HCT116 (cell line): ENCODE data around the gene TBCD. TPM values are rescaled to one million over a fixed set of nuclear protein-coding genes. Genes with fewer than 3 reads are reported as not detected.

Experiments used
- ATAC-seq: fragments of 200-7000 bp; cut with Tn5 transposase; 2 replicates; pipeline ENCODE4 v1.9.1; 2020; ENCODE audit warnings: mild to moderate bottlenecking, moderate library complexity
- BruUV-seq: library from RNA; stranded (reverse); fragments of 400-500 nt; replicated peaks from 2 replicates; lab custom pipeline; 2021; lab: Mats Ljungman, UMichigan
- CTCF ChIA-PET: fragments of 300-600 bp; sonication (Branson Sonifier 250); formaldehyde crosslinking; loops from one replicate; lab custom pipeline; 2021; ENCODE audit warnings: antibody characterized with exemption; lab: Charles Lee
- POLR2A ChIA-PET: fragments of 300-600, 350-600 bp; sonication (Branson Sonifier 250); formaldehyde crosslinking; loops from one replicate; lab custom pipeline; 2021; ENCODE audit warnings: antibody characterized with exemption; lab: Charles Lee
- RAD21 ChIA-PET, 2 experiments: fragments of 300-600 bp; sonication (Branson Sonifier 250); formaldehyde crosslinking; loops; one replicate each; lab custom pipeline; 2023; ENCODE audit warnings: low total read pairs in 2 of 2; ENCODE audit not compliant: uncharacterized antibody in 2 of 2, unreplicated experiment in 2 of 2, low non-redundant PET in 1 of 2; lab: Charles Lee
- DNase-seq: peaks from one replicate; pipeline ENCODE4 v3.0.0-alpha.2; 2010; ENCODE audit warnings: low read depth, low spot score
- H2AFZ ChIP-seq: fragments of 200-600 bp; shearing (Covaris generic), sonication (generic); 2 replicates; pipeline ENCODE4 v1.6.1; 2017; ENCODE audit warnings: low read depth, mixed run types, mixed read lengths, antibody characterized with exemption, low read length; ENCODE audit not compliant: poor library complexity, severe bottlenecking
- H3K27ac ChIP-seq: 2 replicates; pipeline ENCODE4 v1.5.1; 2012; ENCODE audit warnings: low read depth, low read length
- H3K27me3 ChIP-seq: fragments of 200-600 bp; sonication (generic); 2 replicates; pipeline ENCODE4 v1.6.1; 2016; ENCODE audit warnings: mixed run types, low read length, mixed read lengths; ENCODE audit not compliant: insufficient read depth
- H3K36me3 ChIP-seq, 2 experiments: fragments of 200-500 bp in 1 of 2; fragments of 200-600 bp in 1 of 2; sonication (Bioruptor generic) in 1 of 2; sonication (generic) in 1 of 2; 2 replicates each; pipeline versions ENCODE4 v1.5.1 to v1.6.1; 2014 to 2016; ENCODE audit warnings: low read length in 2 of 2, inconsistent platforms in 1 of 2, mixed read lengths in 1 of 2, mixed run types in 1 of 2; ENCODE audit not compliant: insufficient read depth in 2 of 2, control insufficient read depth in 1 of 2
- H3K4me1 ChIP-seq, 2 experiments: fragments of 200-600 bp in 1 of 2; sonication (generic) in 1 of 2; 2 replicates each; pipeline versions ENCODE4 v1.5.1 to v1.6.1; 2012 to 2017; ENCODE audit warnings: low read length in 2 of 2, inconsistent platforms in 1 of 2, mild to moderate bottlenecking in 1 of 2, mixed read lengths in 1 of 2, mixed run types in 1 of 2, moderate library complexity in 1 of 2; ENCODE audit not compliant: insufficient read depth in 2 of 2, control insufficient read depth in 1 of 2
- H3K4me2 ChIP-seq: fragments of 200-600 bp; sonication (generic); 2 replicates; pipeline ENCODE4 v1.6.1; 2017; ENCODE audit warnings: mixed run types, low read length, mixed read lengths
- H3K4me3 ChIP-seq, 2 experiments: fragments of 200-600 bp in 1 of 2; sonication (generic) in 1 of 2; replicated peaks in 1 of 2; 2 replicates each; pipeline ENCODE4 v1.5.1; 2011 to 2016; ENCODE audit warnings: low read length in 2 of 2, control low read depth in 1 of 2, low read depth in 1 of 2, mild to moderate bottlenecking in 1 of 2, mixed read lengths in 1 of 2, mixed run types in 1 of 2
- H3K79me2 ChIP-seq: fragments of 200-600 bp; sonication (generic); 2 replicates; pipeline ENCODE4 v1.6.1; 2017; ENCODE audit warnings: mild to moderate bottlenecking, mixed run types, low read length, moderate library complexity, mixed read lengths; ENCODE audit not compliant: insufficient read depth
- H3K9ac ChIP-seq: fragments of 200-600 bp; sonication (generic); 2 replicates; pipeline ENCODE4 v1.6.1; 2016; ENCODE audit warnings: low read length, mixed read lengths
- H3K9me2 ChIP-seq: fragments of 200-600 bp; sonication (generic), shearing (Covaris generic); 2 replicates; pipeline ENCODE4 v1.6.1; 2017; ENCODE audit warnings: mixed run types, mild to moderate bottlenecking, moderate library complexity; ENCODE audit not compliant: insufficient read depth
- H3K9me3 ChIP-seq, 2 experiments: fragments of 200-500 bp in 1 of 2; fragments of 200-600 bp in 1 of 2; sonication (Bioruptor generic) in 1 of 2; sonication (generic) in 1 of 2; 2 replicates each; pipeline ENCODE4 v1.6.1; 2014 to 2017; ENCODE audit warnings: low read length in 2 of 2, mixed read lengths in 2 of 2, inconsistent platforms in 1 of 2, low read depth in 1 of 2, mild to moderate bottlenecking in 1 of 2, mixed run types in 1 of 2, moderate library complexity in 1 of 2; ENCODE audit not compliant: control insufficient read depth in 1 of 2, insufficient read depth in 1 of 2
- H4K20me1 ChIP-seq: fragments of 200-600 bp; sonication (generic), shearing (Covaris generic); 2 replicates; pipeline ENCODE4 v1.6.1; 2017; ENCODE audit warnings: mixed run types, mild to moderate bottlenecking, moderate library complexity; ENCODE audit not compliant: insufficient read depth
- CBX3 ChIP-seq: IDR thresholded peaks from 2 replicates; pipeline ENCODE4 v1.6.1; 2012; ENCODE audit warnings: low read depth
- CEBPB ChIP-seq: IDR thresholded peaks from 2 replicates; pipeline ENCODE4 v1.6.1; 2012; ENCODE audit warnings: low read depth
- ELF1 ChIP-seq: IDR thresholded peaks from 2 replicates; pipeline ENCODE4 v1.6.1; 2012; ENCODE audit warnings: low read depth, borderline replicate concordance
- EZH2phosphoT487 ChIP-seq: fragments of 200-600 bp; IDR thresholded peaks from 2 replicates; pipeline ENCODE4 v1.6.1; 2018; ENCODE audit warnings: antibody characterized with exemption, borderline replicate concordance
- SIN3A ChIP-seq: IDR thresholded peaks from 2 replicates; pipeline ENCODE4 v1.6.1; 2012; ENCODE audit warnings: low read depth
- SRF ChIP-seq: IDR thresholded peaks from 2 replicates; pipeline ENCODE4 v1.6.1; 2012; ENCODE audit warnings: low read depth
- ZFX ChIP-seq: fragments of 450-650 bp; IDR thresholded peaks from 2 replicates; pipeline ENCODE4 v1.6.1; 2017
- ZNF274 ChIP-seq: fragments of 200-500 bp; sonication (Bioruptor generic); IDR thresholded peaks from 2 replicates; pipeline ENCODE4 v1.6.1; 2014; ENCODE audit warnings: mild to moderate bottlenecking, low read depth, low read length, inconsistent platforms
- intact Hi-C: fragments of 100-400 bp; cut with micrococcal nuclease; formaldehyde crosslinking; loops from 2 replicates; pipeline ENCODE4 v1.10.0; 2022
- total RNA-seq: library from RNA; stranded (reverse); gene quantifications from one replicate; pipeline ENCODE4 v1.2.1, GENCODE V29; 2021; ENCODE audit not compliant: unreplicated experiment
- TF ChIP-seq, protein P1 (sequence below), 3 experiments: fragments of 200-600 bp in 1 of 3; sonication (generic) in 1 of 3; IDR thresholded peaks in 2 of 3; conservative IDR thresholded peaks in 1 of 3; 2 replicates each; pipeline ENCODE4 v1.5.1; 2012 to 2017; ENCODE audit warnings: low read depth in 2 of 3, low read length in 2 of 3, antibody characterized with exemption in 1 of 3, borderline replicate concordance in 1 of 3, control low read depth in 1 of 3, mild to moderate bottlenecking in 1 of 3, mixed read lengths in 1 of 3, mixed run types in 1 of 3, moderate library complexity in 1 of 3; ENCODE audit not compliant: insufficient read depth in 1 of 3
- TF ChIP-seq, protein P2 (sequence below): IDR thresholded peaks from 2 replicates; pipeline ENCODE4 v1.6.1; 2012

TBCD gene
- total RNA-seq, 1 experiment from 2014 or later, result 152 TPM

DNA sequence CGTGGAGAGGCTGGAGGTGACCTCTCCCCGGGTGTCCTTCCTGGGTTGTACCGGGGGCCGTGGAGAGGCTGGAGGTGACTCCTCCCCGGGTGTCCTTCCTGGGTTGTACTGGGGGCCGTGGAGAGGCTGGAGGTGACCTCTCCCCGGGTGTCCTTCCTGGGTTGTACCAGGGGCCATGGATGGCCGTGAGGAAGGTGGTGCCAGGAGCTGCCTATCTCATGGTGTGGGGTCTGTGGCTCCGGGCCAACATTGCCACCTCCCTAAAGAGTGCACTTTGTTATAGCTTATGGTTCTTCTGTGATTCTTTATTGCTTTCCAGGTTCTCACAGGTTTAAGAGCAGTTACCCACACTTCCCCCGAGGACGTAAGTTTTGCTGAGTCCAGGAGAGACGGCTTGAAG lies 174.2 kb downstream of the TBCD start:
- H3K79me2 ChIP-seq, result no peaks in the 10 kb centered on the region
- intact Hi-C loops, result no loop called here
- TF ChIP-seq SRF (no peak), ZNF274 (no peak), SIN3A (no peak), EZH2phosphoT487 (no peak), ELF1 (no peak), ZFX (no peak), CEBPB (no peak), CBX3 (no peak)
- TF ChIP-seq, protein P1, sequence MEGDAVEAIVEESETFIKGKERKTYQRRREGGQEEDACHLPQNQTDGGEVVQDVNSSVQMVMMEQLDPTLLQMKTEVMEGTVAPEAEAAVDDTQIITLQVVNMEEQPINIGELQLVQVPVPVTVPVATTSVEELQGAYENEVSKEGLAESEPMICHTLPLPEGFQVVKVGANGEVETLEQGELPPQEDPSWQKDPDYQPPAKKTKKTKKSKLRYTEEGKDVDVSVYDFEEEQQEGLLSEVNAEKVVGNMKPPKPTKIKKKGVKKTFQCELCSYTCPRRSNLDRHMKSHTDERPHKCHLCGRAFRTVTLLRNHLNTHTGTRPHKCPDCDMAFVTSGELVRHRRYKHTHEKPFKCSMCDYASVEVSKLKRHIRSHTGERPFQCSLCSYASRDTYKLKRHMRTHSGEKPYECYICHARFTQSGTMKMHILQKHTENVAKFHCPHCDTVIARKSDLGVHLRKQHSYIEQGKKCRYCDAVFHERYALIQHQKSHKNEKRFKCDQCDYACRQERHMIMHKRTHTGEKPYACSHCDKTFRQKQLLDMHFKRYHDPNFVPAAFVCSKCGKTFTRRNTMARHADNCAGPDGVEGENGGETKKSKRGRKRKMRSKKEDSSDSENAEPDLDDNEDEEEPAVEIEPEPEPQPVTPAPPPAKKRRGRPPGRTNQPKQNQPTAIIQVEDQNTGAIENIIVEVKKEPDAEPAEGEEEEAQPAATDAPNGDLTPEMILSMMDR (IDR thresholded peaks at IDR 0.05 in 2 of 3, conservative IDR thresholded peaks at IDR 0.05 in 1 of 3; ENCODE audit: borderline replicate concordance in 1 of 3, insufficient read depth in 1 of 3, low read depth in 2 of 3, low read length in 2 of 3), result no peak
- TF ChIP-seq, protein P2, sequence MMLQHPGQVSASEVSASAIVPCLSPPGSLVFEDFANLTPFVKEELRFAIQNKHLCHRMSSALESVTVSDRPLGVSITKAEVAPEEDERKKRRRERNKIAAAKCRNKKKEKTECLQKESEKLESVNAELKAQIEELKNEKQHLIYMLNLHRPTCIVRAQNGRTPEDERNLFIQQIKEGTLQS, result no peak
- TF ChIP-seq, all 23 proteins: peak for 0
- Histone ChIP-seq H3K36me3 (peaks cover 5 to 46% of the 10 kb centered on the region in 2 experiments; a peak in 2 of 4 replicates), H3K9ac (no peak overlapping the region), H3K27me3 (no peaks in the 10 kb centered on the region), H3K9me2 (no peaks in the 10 kb centered on the region), H2AFZ (no peak overlapping the region), H3K4me1 (peaks cover 0 to 4% of the 10 kb centered on the region in 2 experiments; a peak in 1 of 4 replicates), H3K4me3 (no peak overlapping the region), H3K9me3 (no peaks in the 10 kb centered on the region), H3K4me2 (no peak overlapping the region), H4K20me1 (no peaks in the 10 kb centered on the region), H3K27ac (no peak overlapping the region)
- DNase-seq (no peak), ATAC-seq (no peak)
- ChIA-PET CTCF (interaction anchor here (1.0 kb wide), 1 partner anchor 8 kb away, joined by 3 read pairs; no protein-coding TSS in a partner anchor), POLR2A (no interaction called here), RAD21 (no interaction called here)
- no TSS peak for BruUV-seq
